NK-92 treated with Interleukin-12 subunit alpha and Interleukin-12 subunit beta, amount 100 ng/mL, for 24 hours (cell line): ENCODE results near the gene ADGRL3.
"Not testable (repeated sequence)": the region's sequence is repeated elsewhere in the genome, so short reads cannot be mapped to it uniquely, and the experiment has no call there.

Source experiments
- DNase-seq: peaks from one replicate; lab custom pipeline; 2025; lab: John Stamatoyannopoulos, UW

The ADGRL3 gene

GRCh38 chr4:61817071-61817470, 616.9 kb downstream of the ADGRL3 start:
- no peak for DNase-seq

DNA sequence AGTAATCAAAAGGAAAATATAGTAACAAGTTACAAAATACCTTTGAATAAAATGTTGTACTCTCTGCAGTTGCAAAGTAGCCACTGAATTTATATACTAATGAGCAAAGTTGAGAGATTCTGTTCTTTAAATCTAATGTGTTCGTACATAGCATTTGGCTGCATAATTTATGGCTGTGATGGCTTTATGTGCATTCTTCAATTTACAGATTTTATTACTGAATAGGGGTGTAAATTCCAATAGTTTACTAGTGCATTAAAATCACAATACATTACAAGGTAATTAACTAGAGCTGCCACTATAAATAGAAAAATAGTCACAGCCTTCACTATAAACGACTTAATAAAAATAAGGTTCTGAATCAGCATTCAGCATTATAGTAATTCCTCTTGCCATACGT, 620.0 kb downstream of the ADGRL3 start:
- DNase-seq = no peak

DNA sequence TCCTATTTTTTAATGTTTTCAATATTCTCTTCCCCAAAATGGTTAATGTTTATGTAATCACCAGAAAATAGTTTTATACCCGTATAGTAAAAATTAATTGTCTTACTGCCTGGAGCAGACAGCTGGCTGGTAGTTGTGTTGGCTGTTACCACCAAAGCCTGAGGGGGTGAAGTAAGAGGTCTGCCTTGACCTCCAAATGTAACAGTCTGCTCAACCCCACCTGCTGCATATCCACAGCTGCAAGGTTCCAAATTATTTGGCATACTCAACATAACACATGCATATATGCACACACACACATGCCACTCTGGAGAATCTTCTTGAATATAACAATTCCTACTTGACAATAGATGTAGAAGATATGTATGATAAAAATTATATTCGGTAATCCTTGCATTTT, 624.3 kb downstream of the ADGRL3 start:
- DNase-seq = no peak

DNA sequence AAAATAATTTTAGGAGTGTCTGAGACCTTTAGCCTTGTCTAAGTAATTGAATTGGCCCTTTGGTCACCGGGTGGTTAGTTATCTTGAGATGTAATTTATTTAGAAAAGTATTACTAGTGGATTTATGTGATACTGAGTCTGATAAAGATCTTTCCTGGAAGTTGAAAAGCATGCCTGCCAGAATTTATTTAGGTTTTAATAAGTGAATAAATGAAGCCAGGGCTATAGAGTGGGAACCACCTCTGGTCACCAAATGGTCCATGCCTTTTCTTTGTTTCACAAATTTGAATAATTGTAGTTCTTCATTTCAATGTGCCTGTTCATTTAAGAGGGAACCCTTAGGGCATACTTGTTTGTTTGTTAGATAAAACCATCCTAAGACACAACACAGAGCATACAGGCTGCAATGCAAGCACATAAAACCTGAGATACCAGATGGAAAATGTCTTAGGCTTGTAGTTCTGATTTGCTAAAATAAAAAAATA, 627.8 kb downstream of the ADGRL3 start:
- DNase-seq = no peak

DNA sequence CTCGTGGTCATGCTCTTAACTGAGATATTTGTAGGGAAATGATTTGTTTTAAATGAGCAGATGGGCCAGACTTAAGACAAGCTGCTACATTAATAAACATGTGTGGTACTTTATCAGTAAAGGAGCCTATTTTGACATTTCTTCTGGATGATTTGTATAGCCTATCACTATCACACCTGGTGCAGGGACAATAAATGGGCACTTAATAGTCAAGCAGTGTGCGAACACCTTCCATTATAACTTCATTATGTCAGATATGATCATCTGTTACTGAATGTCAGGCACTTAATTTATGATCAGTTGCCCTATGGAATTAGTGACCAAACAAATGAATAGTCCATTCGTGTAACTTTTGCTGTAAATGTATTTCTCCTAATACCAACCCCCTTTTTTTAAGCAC, 628.8 kb downstream of the ADGRL3 start:
- no peak for DNase-seq

- no peak for DNase-seq
Measured at GRCh38 chr4:61831987-61832386, 631.9 kb downstream of the ADGRL3 start.

- no peak for DNase-seq
Measured at GRCh38 chr4:61837395-61837794, 637.3 kb downstream of the ADGRL3 start.

GRCh38 chr4:61838072-61838471, 637.9 kb downstream of the ADGRL3 start:
- DNase-seq = no peak

- DNase-seq = no peak
Measured at GRCh38 chr4:61841714-61842113, 641.6 kb downstream of the ADGRL3 start.

GRCh38 chr4:61851126-61851525, 651.0 kb downstream of the ADGRL3 start:
- DNase-seq = no peak

DNA sequence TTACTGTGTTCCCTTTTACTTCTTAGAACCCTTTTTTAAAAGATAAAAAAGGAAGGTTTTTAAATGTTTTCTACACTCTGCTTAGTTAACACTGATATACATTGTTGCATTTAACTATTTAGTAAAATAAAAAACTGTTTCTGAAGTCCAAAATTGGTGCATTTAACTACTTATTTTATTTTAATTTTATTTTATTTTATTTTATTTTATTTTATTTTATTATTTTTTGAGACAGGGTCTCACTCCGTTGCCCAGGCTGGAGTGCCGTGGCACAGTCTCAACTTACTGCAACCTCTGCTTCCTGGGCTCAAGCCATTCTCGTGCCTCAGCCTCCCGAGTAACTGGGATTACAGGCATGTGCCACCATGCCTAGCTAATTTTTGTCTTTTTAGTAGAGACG, 652.0 kb downstream of the ADGRL3 start:
- not testable (repeated sequence) for DNase-seq

DNA sequence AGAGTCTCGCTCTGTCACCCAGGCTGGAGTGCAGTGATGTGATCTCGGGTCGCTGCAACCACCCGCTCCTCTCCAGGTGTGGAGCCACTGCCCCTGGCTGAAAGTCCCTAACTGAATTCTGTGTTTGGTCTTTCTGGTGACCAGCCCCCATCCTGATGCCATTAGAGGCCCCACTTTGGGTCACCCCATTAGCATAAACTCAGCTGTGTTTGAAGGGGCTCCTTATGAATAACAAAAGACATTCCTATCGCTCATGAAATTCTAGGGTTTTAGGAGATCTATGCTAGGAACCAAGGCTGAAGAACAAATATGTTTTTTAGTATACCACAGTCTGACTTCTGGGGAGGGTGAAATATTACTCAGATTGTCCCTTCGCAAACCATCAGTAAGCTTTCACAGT, 652.9 kb downstream of the ADGRL3 start:
- DNase-seq = no peak

GRCh38 chr4:61860376-61860775, 660.2 kb downstream of the ADGRL3 start:
- no peak for DNase-seq

DNA sequence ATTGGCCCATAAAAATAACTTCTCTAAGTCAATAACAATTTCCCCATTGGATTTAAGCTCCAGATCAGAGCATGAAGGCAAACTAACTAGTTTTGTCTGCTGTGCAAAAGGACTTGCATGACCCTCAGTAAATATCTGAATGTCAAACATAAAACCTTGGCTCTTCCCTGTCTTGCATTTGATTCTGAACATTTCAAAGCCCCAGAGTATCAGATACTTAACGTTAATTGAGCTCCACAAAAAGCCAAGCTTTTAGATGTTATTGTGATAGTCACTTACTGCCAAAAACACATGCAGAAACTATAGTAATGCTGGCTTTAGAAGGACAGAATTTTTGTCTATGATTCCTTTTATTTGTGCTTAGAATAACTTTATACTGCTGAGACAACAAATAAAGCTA, 664.2 kb downstream of the ADGRL3 start:
- DNase-seq = no peak

DNA sequence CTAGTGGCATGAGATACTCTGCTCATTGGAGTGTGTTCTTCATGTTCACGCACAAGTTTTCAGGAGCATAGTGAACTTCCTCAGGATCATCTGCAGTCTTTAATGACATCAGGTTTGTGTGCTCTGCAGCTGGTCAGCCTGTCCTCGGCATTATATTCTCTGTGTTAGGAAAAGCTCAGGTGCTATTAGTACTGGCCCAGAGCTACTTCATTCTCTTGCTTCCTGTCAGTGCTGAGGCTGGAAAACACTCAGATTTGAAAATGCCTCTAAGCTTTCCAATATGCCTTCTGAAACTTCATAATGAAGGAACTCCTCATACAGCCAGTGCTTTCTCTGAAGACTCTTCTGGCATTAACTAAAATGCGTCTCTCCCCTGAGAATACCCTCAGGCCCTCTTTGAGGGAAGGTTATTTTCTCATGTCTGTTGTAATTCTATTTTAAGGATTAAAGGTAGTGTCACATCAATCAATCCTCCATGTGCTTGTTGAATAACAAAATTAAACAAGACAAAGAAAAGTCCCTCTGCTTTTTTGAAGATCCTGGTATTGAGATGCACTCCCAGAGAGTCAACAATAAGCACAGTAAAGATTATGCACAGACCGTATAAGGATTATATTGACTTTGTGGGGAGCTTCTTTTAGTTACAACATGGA, 666.4 kb downstream of the ADGRL3 start:
- no peak for DNase-seq

DNA sequence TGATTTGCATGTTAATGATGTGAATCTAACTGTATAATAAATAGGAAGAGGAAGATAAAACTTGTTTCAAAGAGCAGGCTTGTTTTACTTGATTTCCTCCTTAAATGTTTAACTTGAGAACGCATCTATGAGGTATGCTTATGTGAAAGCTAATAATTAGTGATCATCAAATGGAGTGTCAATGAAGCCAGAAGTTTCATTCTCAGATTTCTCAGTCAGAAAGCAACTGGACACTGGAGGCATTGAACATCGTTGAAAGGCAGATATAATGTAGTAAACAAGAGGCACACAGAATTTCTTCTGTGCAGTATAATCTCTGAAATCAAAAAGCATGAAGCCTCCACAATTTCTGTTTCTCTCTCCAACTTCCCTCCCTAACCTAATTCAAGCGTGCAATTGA, 672.9 kb downstream of the ADGRL3 start:
- no peak for DNase-seq

DNA sequence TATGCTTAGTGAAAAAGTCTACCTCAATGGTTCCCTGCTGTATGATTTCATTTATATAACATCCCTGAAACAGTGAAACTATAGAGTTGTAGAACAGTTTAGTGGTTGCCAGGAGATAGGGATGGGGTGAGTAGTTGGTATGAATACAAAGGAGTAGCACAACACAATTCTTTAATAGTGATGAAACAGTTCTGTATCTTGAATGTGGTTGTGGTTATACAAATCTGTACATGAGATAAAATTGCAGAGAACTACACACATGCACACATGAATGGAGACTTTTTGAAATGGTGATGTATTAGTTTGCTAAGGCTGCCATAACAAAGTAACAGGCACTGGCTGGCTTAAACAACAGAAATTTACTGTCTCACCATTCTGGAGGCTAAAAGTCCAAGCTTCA, 677.1 kb downstream of the ADGRL3 start:
- DNase-seq = no peak

GRCh38 chr4:61877893-61878292, 677.8 kb downstream of the ADGRL3 start:
- DNase-seq = no peak

DNA sequence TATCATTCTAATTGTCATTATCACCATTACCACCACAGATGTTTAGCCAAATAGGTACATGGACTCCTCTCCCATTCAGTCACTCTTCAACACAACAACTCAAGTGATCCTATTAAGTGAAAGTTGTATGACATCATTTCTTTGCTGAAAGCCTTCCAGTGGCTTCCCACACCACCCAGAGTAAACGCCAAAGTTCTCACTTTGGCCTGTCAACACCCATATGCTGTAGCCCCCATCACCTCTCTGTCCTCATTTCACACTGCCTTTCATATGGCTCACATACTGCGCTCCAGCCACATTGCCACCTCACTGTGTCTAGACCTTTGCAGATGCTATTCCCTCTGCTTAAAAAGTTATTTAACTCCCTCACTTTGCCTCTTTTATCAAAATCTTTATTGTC, 682.3 kb downstream of the ADGRL3 start:
- no peak for DNase-seq

DNA sequence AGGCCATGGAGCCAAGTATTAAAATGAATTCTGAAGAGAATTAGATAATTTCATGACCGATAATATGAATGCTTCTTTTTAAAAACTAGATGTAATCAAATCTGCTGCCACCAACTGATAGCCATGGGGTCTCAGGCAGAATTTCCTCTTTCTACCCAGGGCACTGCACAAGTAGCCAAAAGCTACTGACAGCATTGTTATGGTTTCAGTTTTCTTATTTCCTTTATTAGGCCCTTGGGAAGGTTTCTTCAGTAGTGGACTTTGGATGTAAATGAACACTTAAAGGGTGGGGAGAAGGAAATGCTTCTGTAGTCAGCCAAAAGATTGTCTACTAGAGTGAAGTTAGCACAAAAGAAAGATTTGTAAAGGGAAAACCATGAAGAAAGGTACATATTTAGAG, 686.0 kb downstream of the ADGRL3 start:
- DNase-seq = no peak

GRCh38 chr4:61889117-61889516, 689.0 kb downstream of the ADGRL3 start:
- DNase-seq = no peak

GRCh38 chr4:61890321-61890720, 690.2 kb downstream of the ADGRL3 start:
- DNase-seq = no peak

GRCh38 chr4:61891953-61892352, 691.8 kb downstream of the ADGRL3 start:
- DNase-seq = no peak

DNA sequence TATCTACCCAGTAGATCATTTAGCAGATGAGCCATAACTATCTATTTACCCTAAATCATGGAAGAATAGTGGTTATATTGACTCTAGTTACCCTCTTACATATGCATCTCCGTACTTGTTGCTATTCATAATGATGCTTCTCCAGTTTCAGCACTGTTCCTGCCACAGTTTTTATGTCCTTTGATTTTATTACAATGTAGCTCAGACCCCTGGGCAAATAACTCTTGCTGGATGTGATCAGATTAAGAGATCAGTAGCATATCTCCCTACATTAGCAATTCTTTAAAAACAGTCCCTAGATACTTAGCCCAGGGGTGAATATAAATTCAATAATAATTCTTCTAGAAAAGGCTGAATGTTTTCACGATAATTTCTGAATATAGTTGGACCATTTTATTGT, 696.5 kb downstream of the ADGRL3 start:
- no peak for DNase-seq

GRCh38 chr4:61909031-61909430, 708.9 kb downstream of the ADGRL3 start:
- DNase-seq = no peak
